Glutamatergic neuron (in vitro differentiated cells): Measurements from ENCODE around the gene RBM17. TPM values are rescaled to one million over a fixed set of nuclear protein-coding genes. Genes with fewer than 3 reads are reported as not detected.

Source experiments
- DNase-seq: peaks from one replicate; pipeline ENCODE4 v3.0.0; 2022
- H3K27ac Mint-ChIP-seq: one replicate; pipeline ENCODE4 v1.8.0; 2020; ENCODE audit warnings: mild to moderate bottlenecking, mixed read lengths, inconsistent platforms; ENCODE audit not compliant: unreplicated experiment
- H3K27me3 Mint-ChIP-seq: one replicate; pipeline ENCODE4 v1.8.0; 2020; ENCODE audit warnings: mild to moderate bottlenecking, moderate library complexity, mixed read lengths, inconsistent platforms; ENCODE audit not compliant: unreplicated experiment
- H3K36me3 Mint-ChIP-seq: one replicate; pipeline ENCODE4 v1.8.0; 2020; ENCODE audit warnings: mild to moderate bottlenecking, mixed read lengths, inconsistent platforms; ENCODE audit not compliant: unreplicated experiment
- H3K4me1 Mint-ChIP-seq: one replicate; pipeline ENCODE4 v1.8.0; 2020; ENCODE audit warnings: mild to moderate bottlenecking, low read depth, mixed read lengths, inconsistent platforms; ENCODE audit not compliant: unreplicated experiment
- H3K4me3 Mint-ChIP-seq: one replicate; pipeline ENCODE4 v1.8.0; 2020; ENCODE audit warnings: mild to moderate bottlenecking, mixed read lengths, inconsistent platforms; ENCODE audit not compliant: unreplicated experiment
- H3K9me3 Mint-ChIP-seq: one replicate; pipeline ENCODE4 v1.8.0; 2020; ENCODE audit warnings: mild to moderate bottlenecking, moderate library complexity, mixed read lengths, inconsistent platforms; ENCODE audit not compliant: unreplicated experiment
- total RNA-seq: library from RNA; stranded (reverse); fragmentation: NEBNext Ultra II Directional; extraction: Animal tissue kit (Norgen Biotek cat#: 25700); gene quantifications from one replicate; pipeline ENCODE4 v1.2.1, GENCODE V29; 2021; ENCODE audit not compliant: unreplicated experiment
- TF ChIP-seq, protein P1 (sequence below): fragments of 200-600 bp; sonication (generic); IDR thresholded peaks from one replicate; pipeline ENCODE4 v1.5.0; 2021; ENCODE audit not compliant: partially characterized antibody, unreplicated experiment

RBM17 gene
- total RNA-seq, 1 donor from 2014 or later: 171 TPM

- peaks cover 12% of the 10 kb centered on the region for H3K36me3 Mint-ChIP-seq
- TF ChIP-seq, protein P1, sequence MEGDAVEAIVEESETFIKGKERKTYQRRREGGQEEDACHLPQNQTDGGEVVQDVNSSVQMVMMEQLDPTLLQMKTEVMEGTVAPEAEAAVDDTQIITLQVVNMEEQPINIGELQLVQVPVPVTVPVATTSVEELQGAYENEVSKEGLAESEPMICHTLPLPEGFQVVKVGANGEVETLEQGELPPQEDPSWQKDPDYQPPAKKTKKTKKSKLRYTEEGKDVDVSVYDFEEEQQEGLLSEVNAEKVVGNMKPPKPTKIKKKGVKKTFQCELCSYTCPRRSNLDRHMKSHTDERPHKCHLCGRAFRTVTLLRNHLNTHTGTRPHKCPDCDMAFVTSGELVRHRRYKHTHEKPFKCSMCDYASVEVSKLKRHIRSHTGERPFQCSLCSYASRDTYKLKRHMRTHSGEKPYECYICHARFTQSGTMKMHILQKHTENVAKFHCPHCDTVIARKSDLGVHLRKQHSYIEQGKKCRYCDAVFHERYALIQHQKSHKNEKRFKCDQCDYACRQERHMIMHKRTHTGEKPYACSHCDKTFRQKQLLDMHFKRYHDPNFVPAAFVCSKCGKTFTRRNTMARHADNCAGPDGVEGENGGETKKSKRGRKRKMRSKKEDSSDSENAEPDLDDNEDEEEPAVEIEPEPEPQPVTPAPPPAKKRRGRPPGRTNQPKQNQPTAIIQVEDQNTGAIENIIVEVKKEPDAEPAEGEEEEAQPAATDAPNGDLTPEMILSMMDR: no peak
- H3K9me3 Mint-ChIP-seq: peaks cover 15% of the 10 kb centered on the region
- peak; percentile 50 for DNase-seq
- peak overlapping the region; percentile 84 for H3K27ac Mint-ChIP-seq
- peaks cover 22% of the 10 kb centered on the region for H3K27me3 Mint-ChIP-seq
- H3K4me1 Mint-ChIP-seq: peaks cover 38% of the 10 kb centered on the region
- H3K4me3 Mint-ChIP-seq: peak overlapping the region; percentile 88
Measured at GRCh38 chr10:6146013-6146785, 57.4 kb downstream of the RBM17 start.

GRCh38 chr10:6146921-6147320 is 58.1 kb downstream of the RBM17 start:
- H3K36me3 Mint-ChIP-seq: peaks cover 12% of the 10 kb centered on the region
- H3K27ac Mint-ChIP-seq: peak overlapping the region; percentile 84
- H3K4me3 Mint-ChIP-seq: peak overlapping the region; percentile 88
- peaks cover 17% of the 10 kb centered on the region for H3K9me3 Mint-ChIP-seq
- TF ChIP-seq, protein P1: no peak
- peaks cover 22% of the 10 kb centered on the region for H3K27me3 Mint-ChIP-seq
- peaks cover 39% of the 10 kb centered on the region for H3K4me1 Mint-ChIP-seq
- DNase-seq: no peak

- TF ChIP-seq, protein P1: no peak
- peak overlapping the region; percentile 18 for H3K4me3 Mint-ChIP-seq
- H3K4me1 Mint-ChIP-seq: peaks cover 35% of the 10 kb centered on the region
- peak overlapping the region; percentile 1 for H3K27ac Mint-ChIP-seq
- peaks cover 22% of the 10 kb centered on the region for H3K27me3 Mint-ChIP-seq
- H3K9me3 Mint-ChIP-seq: peaks cover 17% of the 10 kb centered on the region
- no peak for DNase-seq
- H3K36me3 Mint-ChIP-seq: peaks cover 12% of the 10 kb centered on the region
Measured at GRCh38 chr10:6148251-6148701, 59.4 kb downstream of the RBM17 start.

DNA sequence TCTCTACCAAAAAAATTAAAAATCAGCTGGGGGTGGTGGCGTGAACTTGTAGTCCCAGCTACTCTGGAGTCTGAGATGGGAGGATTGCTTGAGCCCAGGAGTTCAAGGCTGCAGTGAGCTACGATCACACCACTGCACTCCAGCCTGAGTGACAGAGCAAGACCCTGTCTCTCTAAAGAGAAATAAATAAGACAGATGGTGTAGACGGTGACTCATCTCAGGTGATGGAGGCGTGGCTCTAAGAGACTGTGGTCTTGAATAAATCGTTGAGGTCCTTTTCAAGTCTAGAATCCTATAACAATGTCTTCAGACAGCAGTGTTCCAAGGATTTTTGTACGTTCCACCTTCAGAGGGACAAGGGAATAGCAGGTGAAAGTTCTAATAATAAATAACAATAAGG is 60.1 kb downstream of the RBM17 start:
- peaks cover 35% of the 10 kb centered on the region for H3K4me1 Mint-ChIP-seq

More for the DNA sequence above, 60.1 kb downstream of the RBM17 start:
- no peak for DNase-seq
- Mint-ChIP-seq H3K4me3 (no peak overlapping the region), H3K9me3 (peaks cover 17% of the 10 kb centered on the region), H3K27me3 (peaks cover 19% of the 10 kb centered on the region), H3K36me3 (peaks cover 12% of the 10 kb centered on the region), H3K27ac (peak overlapping the region; percentile 29)
- TF ChIP-seq, protein P1: no peak
